GM12801 (cell line): Measurements from ENCODE around the gene TRIM10.

ENCODE experiments used
- CTCF ChIP-seq: IDR thresholded peaks from one replicate; pipeline ENCODE4 v1.5.1; 2011; ENCODE audit warnings: control low read depth; ENCODE audit not compliant: insufficient read length; ENCODE audit errors: extremely low read depth

The TRIM10 gene

GRCh38 chr6:30113003-30113759 is 47.8 kb downstream of the TRIM10 start, which contains the start of gene TRIM31:
Gene TRIM31 (minus strand): TSS chr6:30113090. CDS start chr6:30112805, 285 bp downstream.
- TF ChIP-seq CTCF, result no peak

- no peak for TF ChIP-seq CTCF
Measured at GRCh38 chr6:30112402-30112994, 48.5 kb downstream of the TRIM10 start.

GRCh38 chr6:30111266-30111856 is 49.6 kb downstream of the TRIM10 start:
- TF ChIP-seq CTCF, result no peak

GRCh38 chr6:30104661-30105060 is 56.4 kb downstream of the TRIM10 start:
- TF ChIP-seq CTCF, result no peak

GRCh38 chr6:30103872-30104179 is 57.2 kb downstream of the TRIM10 start:
- TF ChIP-seq CTCF, result no peak

GRCh38 chr6:30102970-30103871 is 57.8 kb downstream of the TRIM10 start:
- peak; percentile 20 for TF ChIP-seq CTCF
